HUES48 (cell line): ENCODE results near the gene HMHB1.

Experiments used
- H3K27ac ChIP-seq: one replicate; pipeline ENCODE4 v1.7.0; 2013; ENCODE audit warnings: low read depth, low read length, inconsistent platforms
- H3K27me3 ChIP-seq: 2 replicates; pipeline ENCODE4 v1.6.1; 2013; ENCODE audit warnings: mild to moderate bottlenecking, low read length; ENCODE audit not compliant: control insufficient read depth, insufficient read depth
- H3K36me3 ChIP-seq: 2 replicates; pipeline ENCODE4 v1.6.1; 2013; ENCODE audit warnings: low read length; ENCODE audit not compliant: control insufficient read depth, insufficient read depth
- H3K4me1 ChIP-seq: 2 replicates; pipeline ENCODE4 v1.6.1; 2013; ENCODE audit warnings: mild to moderate bottlenecking, low read length; ENCODE audit not compliant: control insufficient read depth, insufficient read depth
- H3K4me3 ChIP-seq: 2 replicates; pipeline ENCODE4 v1.5.1; 2013; ENCODE audit warnings: mild to moderate bottlenecking, low read depth, low read length
- H3K9ac ChIP-seq: 2 replicates; pipeline ENCODE4 v1.6.1; 2013; ENCODE audit warnings: mild to moderate bottlenecking, low read depth, low read length, moderate library complexity
- H3K9me3 ChIP-seq: 2 replicates; pipeline ENCODE4 v1.6.1; 2013; ENCODE audit warnings: low read length; ENCODE audit not compliant: control insufficient read depth, insufficient read depth

The HMHB1 gene

GRCh38 chr5:143812085-143812705 is at the start of gene HMHB1:
Gene HMHB1 (plus strand): TSS chr5:143812161.
- Histone ChIP-seq H3K9ac (no peak within 1 kb of the TSS), H3K9me3 (no peaks in the 10 kb centered on the region), H3K4me1 (no peaks in the 10 kb centered on the region), H3K4me3 (no peak within 1 kb of the TSS), H3K27ac (no peak within 1 kb of the TSS), H3K27me3 (no peaks in the 10 kb centered on the region), H3K36me3 (no peaks in the 10 kb centered on the region)

GRCh38 chr5:143762636-143763220 is 49.2 kb upstream of the HMHB1 start:
- Histone ChIP-seq H3K9ac (no peak overlapping the region), H3K27me3 (no peaks in the 10 kb centered on the region), H3K4me3 (no peak overlapping the region), H3K27ac (no peak overlapping the region), H3K36me3 (no peaks in the 10 kb centered on the region), H3K4me1 (no peaks in the 10 kb centered on the region), H3K9me3 (no peaks in the 10 kb centered on the region)

GRCh38 chr5:143767162-143767561 is 44.8 kb upstream of the HMHB1 start:
- Histone ChIP-seq H3K4me1 (no peaks in the 10 kb centered on the region), H3K36me3 (no peaks in the 10 kb centered on the region), H3K4me3 (no peak overlapping the region), H3K27ac (no peak overlapping the region), H3K9ac (no peak overlapping the region), H3K9me3 (no peaks in the 10 kb centered on the region), H3K27me3 (no peaks in the 10 kb centered on the region)

- Histone ChIP-seq H3K9me3 (no peaks in the 10 kb centered on the region), H3K4me1 (no peaks in the 10 kb centered on the region), H3K4me3 (no peak overlapping the region), H3K36me3 (no peaks in the 10 kb centered on the region), H3K27me3 (no peaks in the 10 kb centered on the region), H3K9ac (no peak overlapping the region), H3K27ac (no peak overlapping the region)
Observed at GRCh38 chr5:143769026-143769786, 42.8 kb upstream of the HMHB1 start.

GRCh38 chr5:143770450-143770849 is 41.5 kb upstream of the HMHB1 start:
- Histone ChIP-seq H3K9ac (no peak overlapping the region), H3K27me3 (no peaks in the 10 kb centered on the region), H3K4me3 (no peak overlapping the region), H3K27ac (no peak overlapping the region), H3K4me1 (no peaks in the 10 kb centered on the region), H3K9me3 (no peaks in the 10 kb centered on the region), H3K36me3 (no peaks in the 10 kb centered on the region)

- H3K9ac ChIP-seq = no peak overlapping the region
- no peaks in the 10 kb centered on the region for H3K27me3 ChIP-seq
- H3K4me1 ChIP-seq = no peaks in the 10 kb centered on the region
- H3K36me3 ChIP-seq = no peaks in the 10 kb centered on the region
- H3K27ac ChIP-seq = no peak overlapping the region
- no peak overlapping the region for H3K4me3 ChIP-seq
- H3K9me3 ChIP-seq = no peaks in the 10 kb centered on the region
Observed at GRCh38 chr5:143771189-143771588, 40.8 kb upstream of the HMHB1 start.

- H3K9me3 ChIP-seq = no peaks in the 10 kb centered on the region
- H3K27ac ChIP-seq = no peak overlapping the region
- H3K9ac ChIP-seq = no peak overlapping the region
- H3K36me3 ChIP-seq = no peaks in the 10 kb centered on the region
- H3K27me3 ChIP-seq = no peaks in the 10 kb centered on the region
- H3K4me3 ChIP-seq = no peak overlapping the region
- no peaks in the 10 kb centered on the region for H3K4me1 ChIP-seq
Observed at GRCh38 chr5:143771602-143772001, 40.4 kb upstream of the HMHB1 start.

GRCh38 chr5:143772621-143773020 is 39.3 kb upstream of the HMHB1 start:
- Histone ChIP-seq H3K9ac (no peak overlapping the region), H3K9me3 (no peaks in the 10 kb centered on the region), H3K27me3 (no peaks in the 10 kb centered on the region), H3K36me3 (no peaks in the 10 kb centered on the region), H3K4me1 (no peaks in the 10 kb centered on the region), H3K4me3 (no peak overlapping the region), H3K27ac (no peak overlapping the region)

GRCh38 chr5:143775258-143775657 is 36.7 kb upstream of the HMHB1 start:
- H3K4me3 ChIP-seq = no peak overlapping the region
- no peak overlapping the region for H3K27ac ChIP-seq
- H3K9ac ChIP-seq = no peak overlapping the region
- no peaks in the 10 kb centered on the region for H3K4me1 ChIP-seq
- H3K27me3 ChIP-seq = no peaks in the 10 kb centered on the region
- H3K36me3 ChIP-seq = no peaks in the 10 kb centered on the region
- no peaks in the 10 kb centered on the region for H3K9me3 ChIP-seq

GRCh38 chr5:143776951-143777350 is 35.0 kb upstream of the HMHB1 start:
- no peak overlapping the region for H3K27ac ChIP-seq
- no peak overlapping the region for H3K9ac ChIP-seq
- H3K27me3 ChIP-seq = no peaks in the 10 kb centered on the region

GRCh38 chr5:143779506-143779905 is 32.5 kb upstream of the HMHB1 start:
- peaks cover 20% of the 10 kb centered on the region; the same call in 1 of the 2 replicates for H3K4me1 ChIP-seq
- no peaks in the 10 kb centered on the region for H3K27me3 ChIP-seq
- H3K9ac ChIP-seq = no peak overlapping the region
- H3K9me3 ChIP-seq = no peaks in the 10 kb centered on the region
- H3K4me3 ChIP-seq = no peak overlapping the region
- H3K27ac ChIP-seq = no peak overlapping the region
- H3K36me3 ChIP-seq = no peaks in the 10 kb centered on the region

More at GRCh38 chr5:143776951-143777350, 35.0 kb upstream of the HMHB1 start:
- Histone ChIP-seq H3K4me1 (peaks cover 2% of the 10 kb centered on the region; the same call in 1 of the 2 replicates), H3K36me3 (no peaks in the 10 kb centered on the region), H3K4me3 (no peak overlapping the region), H3K9me3 (no peaks in the 10 kb centered on the region)
